ENCODE measurements around the gene SPIN1.

The SPIN1 gene

DNA sequence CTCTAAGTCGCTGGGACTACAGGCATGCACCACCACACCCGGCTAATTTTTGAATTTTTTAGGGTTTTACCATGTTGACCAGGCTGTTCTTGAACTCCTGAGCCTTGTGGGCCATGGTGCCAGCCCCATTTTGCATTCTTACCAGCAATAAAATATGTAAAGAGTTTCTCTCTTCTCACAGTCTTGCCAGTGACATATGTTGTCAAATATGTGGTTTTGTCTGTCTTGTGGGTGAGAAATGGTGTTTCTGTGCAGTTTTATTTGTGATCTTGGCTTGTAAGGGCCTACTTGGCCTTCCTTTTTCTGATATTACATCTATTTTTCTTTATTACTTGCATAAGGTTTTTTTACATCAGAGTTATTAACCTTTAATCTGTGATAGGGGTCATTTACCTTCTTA lies 47.1 kb downstream of the SPIN1 start:
- DNase-seq, result no peak
- TF ChIP-seq POLR2A (IDR thresholded peaks at IDR 0.05; ENCODE audit: low read length) (no peak), GATA1 (IDR thresholded peaks at IDR 0.05; ENCODE audit: low read depth, low read length) (no peak)

DNA sequence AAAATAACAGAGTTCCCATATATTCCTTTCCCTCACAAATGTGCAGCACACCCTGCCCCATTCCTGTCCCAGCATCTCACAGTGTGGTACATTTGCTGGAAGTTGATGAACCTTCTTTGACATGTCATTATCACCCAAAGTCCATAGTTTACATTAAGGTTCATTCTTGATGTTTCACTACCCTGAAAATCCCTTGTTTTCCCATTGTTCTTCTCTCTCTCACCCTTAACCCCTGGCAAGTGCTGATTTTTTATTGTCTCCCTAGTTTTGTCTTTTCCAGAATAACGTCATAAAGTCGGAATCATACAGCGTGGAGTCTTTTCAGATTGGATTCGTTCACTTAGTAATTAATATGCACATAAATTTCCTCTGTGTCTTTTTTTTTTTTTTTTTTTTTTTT lies 48.1 kb downstream of the SPIN1 start:
- no peak for DNase-seq
- TF ChIP-seq POLR2A (IDR thresholded peaks at IDR 0.05; ENCODE audit: low read length) (no peak), GATA1 (IDR thresholded peaks at IDR 0.05; ENCODE audit: low read depth, low read length) (no peak)

DNA sequence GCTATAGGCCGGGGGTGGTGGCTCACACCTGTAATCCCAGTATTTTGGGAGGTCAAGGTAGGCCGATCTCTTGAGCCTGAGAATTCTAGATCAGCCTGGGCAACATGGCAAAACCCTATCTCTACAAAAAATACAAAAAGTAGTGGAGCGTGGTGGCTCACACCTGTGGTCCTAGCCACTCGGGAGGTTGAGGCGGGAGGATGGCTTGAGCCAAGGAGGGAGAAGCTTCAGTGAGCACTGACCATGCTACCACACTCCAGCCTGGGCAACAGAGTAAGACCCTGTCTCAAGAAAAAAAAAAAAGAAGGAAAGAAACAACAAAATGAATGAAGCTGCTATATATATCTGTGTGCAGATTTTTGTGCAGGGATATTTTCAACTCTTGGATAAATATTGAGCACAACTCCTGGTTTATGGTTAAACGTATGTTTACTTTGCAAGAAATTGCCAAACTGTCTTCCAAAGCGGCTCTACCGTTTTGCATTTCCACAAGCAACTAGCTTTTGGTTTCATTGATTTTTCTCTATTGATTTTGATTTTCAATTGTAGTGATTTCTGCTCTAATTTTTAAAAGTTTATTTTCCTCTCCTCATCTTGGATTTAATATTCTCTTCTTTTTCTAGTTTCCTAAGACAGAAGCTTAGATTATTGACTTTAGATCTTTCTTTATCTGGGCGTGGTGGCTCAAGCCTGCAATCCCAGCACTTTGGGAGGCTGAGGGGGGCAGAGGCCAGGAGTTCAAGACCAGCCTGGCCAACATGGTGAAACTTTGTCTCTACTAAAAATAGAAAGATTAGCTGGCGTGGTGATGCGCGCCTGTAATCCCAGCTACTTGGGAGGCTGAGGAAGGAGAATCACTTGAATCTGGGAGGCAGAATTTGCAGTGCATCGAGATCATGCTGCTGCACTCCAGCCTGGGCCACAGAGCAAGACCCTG lies 49.2 kb downstream of the SPIN1 start:
- DNase-seq, result no peak
- no peak for TF ChIP-seq POLR2A (IDR thresholded peaks at IDR 0.05; ENCODE audit: low read length)
- TF ChIP-seq GATA1 (IDR thresholded peaks at IDR 0.05; ENCODE audit: low read depth, low read length), result no peak

DNA sequence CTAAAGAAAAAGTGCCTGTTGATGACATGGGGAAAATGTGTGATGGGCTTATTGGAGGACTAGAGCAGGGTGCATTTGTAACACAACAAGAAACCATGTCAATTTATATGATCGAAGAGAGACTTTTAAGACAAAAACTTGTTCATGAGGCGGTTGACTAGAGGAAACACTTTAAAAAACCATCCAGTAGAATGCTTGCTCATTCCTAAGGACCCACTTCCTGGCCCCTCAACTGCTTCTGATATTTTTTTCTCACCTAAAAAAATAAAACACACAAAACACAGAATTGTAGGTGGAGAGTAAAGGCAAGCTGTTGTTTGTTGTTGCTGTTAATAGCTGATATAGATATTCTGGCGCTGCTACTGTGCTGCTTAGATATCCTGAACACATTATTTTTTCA lies 50.6 kb downstream of the SPIN1 start:
- no peak for TF ChIP-seq GATA1 (IDR thresholded peaks at IDR 0.05; ENCODE audit: low read depth, low read length)
- TF ChIP-seq POLR2A (IDR thresholded peaks at IDR 0.05; ENCODE audit: low read length), result no peak
- DNase-seq, result no peak

DNA sequence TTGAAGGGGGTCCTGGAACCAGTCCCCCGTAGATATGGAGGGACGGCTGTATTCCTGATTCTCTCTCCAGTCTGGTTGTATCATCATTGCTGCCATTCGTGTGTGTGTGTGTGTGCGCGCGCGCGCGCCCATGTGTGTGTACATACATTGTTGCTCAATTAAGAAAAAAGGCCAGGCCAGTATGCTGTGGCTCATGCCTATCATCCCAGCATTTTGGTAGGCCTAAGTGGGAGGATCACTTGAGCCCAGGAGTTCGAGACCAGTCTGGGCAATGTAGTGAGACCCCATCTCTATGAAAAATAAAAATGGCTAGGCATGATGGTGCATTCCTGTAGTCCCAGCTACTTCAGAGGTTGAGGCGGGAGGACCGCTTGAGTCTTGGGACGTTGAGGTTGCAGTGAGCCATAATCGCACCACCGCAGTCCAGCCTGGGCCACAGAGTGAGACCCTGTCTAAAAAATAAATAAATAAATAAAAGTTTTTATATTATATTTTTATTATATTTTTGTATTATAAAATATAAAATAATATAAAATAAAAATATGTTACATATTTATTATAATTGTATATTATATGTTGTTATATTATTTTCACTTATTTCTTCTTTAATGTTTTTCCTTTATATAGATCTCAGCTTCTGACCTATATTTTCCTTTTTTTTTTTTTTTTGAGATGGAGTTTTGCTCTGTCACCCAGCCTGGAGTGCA lies 53.2 kb downstream of the SPIN1 start:
- no peak for TF ChIP-seq POLR2A (IDR thresholded peaks at IDR 0.05; ENCODE audit: low read length)
- no peak for TF ChIP-seq GATA1 (IDR thresholded peaks at IDR 0.05; ENCODE audit: low read depth, low read length)
- no peak for DNase-seq

DNA sequence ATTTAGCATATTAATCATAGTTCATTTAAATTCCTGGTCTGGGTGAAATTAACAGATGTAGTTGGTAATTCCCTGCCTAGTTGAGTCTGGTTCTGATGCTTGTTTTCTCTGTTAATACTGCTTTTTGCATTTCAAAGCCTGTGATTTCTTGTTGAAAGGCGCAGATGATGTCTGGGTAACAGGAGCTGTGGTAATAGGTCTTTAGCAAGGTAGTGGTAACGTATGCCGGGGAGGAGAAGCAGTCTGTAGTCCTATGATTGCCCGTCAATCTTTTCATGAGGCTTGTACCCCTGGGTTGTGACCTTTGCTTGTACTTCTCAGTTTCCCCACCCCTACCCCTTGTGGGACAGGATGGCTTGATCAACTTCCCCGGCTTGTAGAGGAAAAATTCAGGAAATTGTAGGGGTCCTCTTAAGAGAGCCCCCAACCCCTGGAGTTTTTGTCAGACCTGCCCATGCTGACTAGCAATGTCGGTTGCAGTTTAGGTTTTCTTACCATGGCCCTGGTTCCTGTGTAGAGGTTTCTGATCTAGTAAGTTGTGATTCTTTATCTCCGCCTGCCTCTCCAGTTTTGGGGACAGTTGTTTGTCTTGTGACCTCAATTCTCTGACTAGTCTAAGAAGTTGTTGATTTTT lies 55.4 kb downstream of the SPIN1 start:
- no peak for TF ChIP-seq GATA1 (IDR thresholded peaks at IDR 0.05; ENCODE audit: low read depth, low read length)
- no peak for TF ChIP-seq POLR2A (IDR thresholded peaks at IDR 0.05; ENCODE audit: low read length)
- DNase-seq, result no peak

DNA sequence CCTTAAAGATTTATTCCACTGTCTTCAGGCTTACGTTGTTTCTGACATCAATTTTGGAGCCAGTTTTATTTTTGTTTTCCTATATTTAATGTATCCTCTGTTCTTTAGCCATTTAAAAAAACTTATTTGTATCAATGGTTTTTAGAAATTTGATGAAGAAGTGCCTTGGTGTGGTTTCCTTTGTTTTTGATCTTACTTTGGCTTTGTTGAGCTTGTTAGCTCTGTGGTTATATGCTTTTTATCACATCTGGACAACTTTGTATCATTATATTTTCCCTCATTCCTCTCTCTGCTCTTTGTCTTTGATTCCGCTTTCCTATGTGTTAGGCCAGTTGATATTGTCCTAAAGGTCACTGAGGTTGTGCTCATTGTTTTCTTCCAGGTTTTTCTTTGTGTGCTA lies 58.5 kb downstream of the SPIN1 start:
- no peak for DNase-seq
- TF ChIP-seq GATA1 (IDR thresholded peaks at IDR 0.05; ENCODE audit: low read depth, low read length) (no peak), POLR2A (IDR thresholded peaks at IDR 0.05; ENCODE audit: low read length) (no peak)

DNA sequence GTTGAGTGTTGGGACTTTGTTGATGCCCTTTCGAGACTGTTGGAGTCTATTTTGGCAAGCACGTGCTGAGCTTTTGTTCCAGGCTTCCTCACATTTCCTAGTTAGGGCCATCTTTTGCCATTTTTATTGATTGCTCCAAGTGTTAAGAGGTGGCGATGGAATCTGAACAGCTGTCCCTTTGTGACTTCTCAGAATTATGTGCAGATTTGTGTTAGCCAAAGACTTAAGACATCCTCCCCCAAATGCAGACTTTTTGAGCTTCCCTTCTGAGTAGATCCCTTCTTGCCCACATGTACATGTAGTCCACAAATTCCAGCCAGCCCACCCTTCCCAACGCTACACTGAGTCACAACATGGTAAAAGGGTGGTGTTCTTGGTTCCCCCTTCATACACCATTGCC lies 59.2 kb downstream of the SPIN1 start:
- TF ChIP-seq POLR2A (IDR thresholded peaks at IDR 0.05; ENCODE audit: low read length) (no peak), GATA1 (IDR thresholded peaks at IDR 0.05; ENCODE audit: low read depth, low read length) (no peak)
- no peak for DNase-seq

DNA sequence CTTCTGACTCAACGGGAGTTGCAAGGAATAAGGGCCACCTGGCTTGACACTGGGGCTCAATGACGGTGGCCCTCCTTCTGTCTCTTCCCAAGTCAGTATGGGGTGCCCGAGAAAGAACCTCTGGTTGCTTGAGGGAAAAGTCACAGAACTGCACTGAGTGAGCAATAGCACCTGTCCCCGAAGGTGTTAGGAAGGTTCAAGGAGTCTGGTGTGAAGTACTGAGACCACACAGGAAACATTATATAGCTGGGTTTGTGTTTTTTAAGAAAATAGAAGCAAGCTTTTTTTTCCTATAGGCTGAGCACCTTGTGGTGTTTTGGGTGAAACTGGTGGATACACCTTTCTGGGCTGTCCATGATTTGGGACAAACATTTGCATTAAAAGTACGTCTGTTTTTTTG lies 62.9 kb downstream of the SPIN1 start:
- DNase-seq, result no peak
- TF ChIP-seq POLR2A (IDR thresholded peaks at IDR 0.05; ENCODE audit: low read length), result no peak

DNA sequence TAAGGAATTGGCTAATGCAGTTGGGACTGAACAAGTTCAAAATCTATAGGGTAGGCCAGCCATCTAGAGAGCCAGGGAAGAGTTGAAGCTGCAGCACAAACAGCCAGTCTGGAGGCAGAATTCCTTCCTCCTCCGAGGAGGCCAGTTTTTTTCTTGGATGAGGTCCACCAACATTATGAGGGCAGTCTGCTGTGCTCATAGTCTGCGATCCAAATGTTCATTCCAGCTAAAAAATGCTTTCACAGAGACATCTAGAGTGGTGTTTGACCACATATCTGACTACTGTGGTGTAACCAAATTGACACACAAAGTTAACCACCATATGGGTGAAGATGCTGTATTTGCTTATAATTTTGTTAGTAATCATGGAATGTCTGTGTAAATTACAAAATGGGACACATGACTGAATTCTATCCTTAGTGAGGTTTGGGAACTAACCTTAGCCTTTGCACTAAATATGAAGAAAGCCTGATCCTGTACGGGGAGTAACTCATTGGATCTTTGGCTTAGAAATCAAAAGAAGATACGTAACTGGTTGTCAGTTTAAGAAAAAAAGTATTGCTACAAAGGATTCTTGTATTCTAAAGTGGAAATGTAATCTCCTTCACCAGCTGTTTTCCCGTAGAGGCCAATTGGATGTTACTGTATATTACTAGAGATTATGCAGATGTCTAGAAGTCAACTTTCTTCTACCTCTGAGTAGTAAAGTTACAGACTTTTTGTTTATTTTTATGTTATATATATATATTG lies 70.6 kb downstream of the SPIN1 start:
- TF ChIP-seq GATA1 (IDR thresholded peaks at IDR 0.05; ENCODE audit: low read depth, low read length) (no peak), POLR2A (IDR thresholded peaks at IDR 0.05; ENCODE audit: low read length) (no peak)
- DNase-seq, result no peak

DNA sequence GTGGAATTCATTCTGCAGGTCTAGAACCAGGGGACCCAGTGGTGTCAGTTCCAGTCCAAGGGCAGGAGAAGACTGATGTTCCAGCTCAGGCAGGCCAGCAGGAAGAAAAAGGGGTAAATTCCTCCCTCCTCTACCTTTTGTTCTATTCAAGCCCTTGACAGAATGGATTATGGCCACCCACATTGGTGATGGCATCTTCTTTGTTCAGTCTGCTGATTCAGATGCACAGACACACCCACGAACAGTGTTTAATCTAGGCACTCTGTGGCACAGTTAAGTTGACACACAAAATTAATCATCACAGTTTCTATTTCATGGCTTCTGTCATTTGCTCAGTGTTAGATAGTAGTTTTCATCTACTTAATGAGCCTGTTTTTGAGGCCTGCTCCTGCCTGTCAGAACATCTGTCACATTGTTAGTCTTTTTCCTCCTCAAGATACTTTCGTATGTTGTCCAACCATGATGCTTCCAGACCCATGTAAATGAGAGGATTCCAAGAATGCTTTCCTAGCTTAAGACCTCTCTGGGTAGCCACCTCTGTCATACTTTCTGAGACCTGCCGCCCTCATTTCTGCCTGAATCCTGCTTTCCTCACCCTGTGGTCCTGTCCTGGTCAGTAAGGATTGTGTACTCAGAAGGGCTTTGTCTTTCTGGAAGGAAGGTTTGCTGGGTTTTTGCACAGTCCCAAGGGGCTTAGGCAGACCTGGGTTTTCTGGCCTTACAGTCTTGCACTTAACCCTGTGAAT lies 72.5 kb downstream of the SPIN1 start:
- no peak for DNase-seq
- TF ChIP-seq GATA1 (IDR thresholded peaks at IDR 0.05; ENCODE audit: low read depth, low read length) (no peak), POLR2A (IDR thresholded peaks at IDR 0.05; ENCODE audit: low read length) (no peak)

DNA sequence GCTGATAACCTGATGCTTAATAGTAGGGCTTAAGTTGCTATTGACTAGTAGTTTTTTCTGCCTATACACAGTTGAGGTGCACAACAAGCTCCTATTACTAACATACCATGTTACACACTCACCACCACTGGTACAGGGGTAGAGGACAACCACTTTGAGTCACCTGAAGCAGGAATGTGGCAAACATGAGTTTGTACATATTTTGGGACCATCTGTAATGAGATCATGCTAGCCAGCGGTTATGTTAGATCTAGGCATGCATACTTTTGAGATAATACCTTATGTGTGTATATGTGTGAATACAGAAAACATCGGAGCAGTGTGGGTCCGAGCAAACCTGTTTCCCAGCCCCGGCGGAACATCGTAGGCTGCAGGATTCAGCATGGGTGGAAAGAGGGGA lies 73.9 kb downstream of the SPIN1 start:
- DNase-seq, result no peak

DNA sequence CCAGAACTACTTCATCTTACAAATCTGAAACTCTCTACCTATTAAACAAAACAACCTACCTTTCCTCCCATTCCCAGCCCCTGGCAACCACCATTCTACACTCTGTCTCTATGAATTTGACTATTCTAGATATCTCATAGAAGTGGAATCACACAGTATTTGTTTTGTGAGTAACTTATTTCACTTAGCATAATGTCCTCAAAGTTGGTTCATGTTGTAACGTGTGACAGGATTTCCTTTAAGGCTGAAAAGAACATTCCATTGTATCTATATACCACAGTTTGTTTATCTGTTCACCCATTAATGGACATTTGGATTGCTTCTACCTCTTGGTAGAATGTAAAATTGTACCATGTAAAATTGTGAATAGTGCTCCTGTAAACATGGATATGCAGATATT lies 76.6 kb downstream of the SPIN1 start:
- TF ChIP-seq GATA1 (IDR thresholded peaks at IDR 0.05; ENCODE audit: low read depth, low read length) (no peak), POLR2A (IDR thresholded peaks at IDR 0.05; ENCODE audit: low read length) (no peak)
- DNase-seq, result no peak

More for the DNA sequence above, 73.9 kb downstream of the SPIN1 start:
- TF ChIP-seq POLR2A (IDR thresholded peaks at IDR 0.05; ENCODE audit: low read length) (no peak), GATA1 (IDR thresholded peaks at IDR 0.05; ENCODE audit: low read depth, low read length) (no peak)

Measured in erythroblast (primary cell).